Prostate gland (tissue), 2 donors: ENCODE data around the gene TBC1D19. TPM values are rescaled to one million over a fixed set of nuclear protein-coding genes. Genes with fewer than 3 reads are reported as not detected.
"Not testable (repeated sequence)": the region's sequence is repeated elsewhere in the genome, so short reads cannot be mapped to it uniquely, and the experiment has no call there.

Source experiments
- DNase-seq: peaks from one replicate; pipeline ENCODE4 v3.0.0-alpha.2; 2019; ENCODE audit warnings: low spot score
- H3K27ac ChIP-seq, 2 donors: fragments of 200-600 bp; sonication (generic); 2 replicates each; pipeline ENCODE4 v1.5.1; 2017 to 2019
- H3K27me3 ChIP-seq: fragments of 200-600 bp; sonication (generic); replicated peaks from 2 replicates; pipeline ENCODE4 v1.5.1; 2019; ENCODE audit not compliant: insufficient read depth
- H3K36me3 ChIP-seq, 2 donors: fragments of 200-600 bp; sonication (generic); 1 replicate in 1 of 2; 2 replicates in 1 of 2; pipeline versions ENCODE4 v1.5.1 to v1.8.1; 2017 to 2019
- H3K4me1 ChIP-seq: fragments of 200-600 bp; sonication (generic); replicated peaks from 2 replicates; pipeline ENCODE4 v1.5.1; 2019
- H3K4me3 ChIP-seq, 2 donors: fragments of 200-600 bp; sonication (generic); 2 replicates each; pipeline ENCODE4 v1.5.1; 2017 to 2019
- H3K9me3 ChIP-seq: fragments of 200-600 bp; sonication (generic); 2 replicates; pipeline ENCODE4 v1.5.1; 2017
- POLR2A ChIP-seq: fragments of 450-650 bp; IDR thresholded peaks from one replicate; pipeline ENCODE4 v1.6.1; 2016; ENCODE audit warnings: antibody characterized with exemption, mild to moderate bottlenecking
- POLR2AphosphoS5 ChIP-seq: sonication (generic); formaldehyde crosslinking; IDR thresholded peaks from one replicate; pipeline ENCODE4 v1.6.1; 2017; ENCODE audit warnings: antibody characterized with exemption
- WGBS: methylation state at CpG from one replicate; pipeline ENCODE4 v1.1.5; 2018; 5-methylcytosine and 5-hydroxymethylcytosine counted together
- intact Hi-C: fragments of 100-400 bp; cut with DNase I; formaldehyde crosslinking; loops from one replicate; pipeline ENCODE4 v1.14.2; 2022
- total RNA-seq, 2 donors: library from RNA; depleted of rRNA; stranded (reverse); fragments of >200 nt; gene quantifications; one replicate each; pipeline ENCODE4 v1.1.0, GENCODE V29; 2016
- TF ChIP-seq, protein P1 (sequence below), 4 experiments: fragments of 200-600 bp in 2 of 4; fragments of 450-650 bp in 2 of 4; sonication (generic) in 2 of 4; IDR thresholded peaks; 1 replicate in 3 of 4; 2 replicates in 1 of 4; pipeline ENCODE4 v1.5.1; 2016 to 2019; ENCODE audit warnings: antibody characterized with exemption in 4 of 4, mild to moderate bottlenecking in 2 of 4, moderate library complexity in 2 of 4

The TBC1D19 gene
- total RNA-seq, 2 donors from 2014 or later: 11.3 to 19.9 TPM

DNA sequence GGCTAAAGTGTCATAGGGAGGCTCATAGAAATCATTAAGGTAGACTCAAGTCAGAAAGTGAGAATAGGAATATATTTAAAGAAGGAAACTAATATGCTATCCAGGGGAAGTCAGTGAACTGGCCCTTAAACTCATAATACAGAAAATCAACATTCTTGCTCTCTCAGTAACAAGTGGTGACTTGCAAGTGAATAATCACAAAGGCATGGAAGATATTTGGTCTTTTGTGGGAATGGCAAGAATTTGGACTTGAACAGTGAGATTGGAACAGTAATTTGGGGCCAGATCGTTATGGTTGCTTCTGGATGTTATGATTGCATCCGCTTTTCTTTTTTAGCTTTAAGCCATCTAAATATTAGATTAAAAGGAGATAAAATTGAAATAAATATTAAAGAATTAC, 103.8 kb downstream of the TBC1D19 start:
- no peak for DNase-seq
- H3K27ac ChIP-seq: no peak overlapping the region
- 74% methylated on average over 2 of the region's 2 CpGs for WGBS
- no peak for TF ChIP-seq POLR2AphosphoS5
- TF ChIP-seq POLR2A: no peak
- TF ChIP-seq, protein P1, sequence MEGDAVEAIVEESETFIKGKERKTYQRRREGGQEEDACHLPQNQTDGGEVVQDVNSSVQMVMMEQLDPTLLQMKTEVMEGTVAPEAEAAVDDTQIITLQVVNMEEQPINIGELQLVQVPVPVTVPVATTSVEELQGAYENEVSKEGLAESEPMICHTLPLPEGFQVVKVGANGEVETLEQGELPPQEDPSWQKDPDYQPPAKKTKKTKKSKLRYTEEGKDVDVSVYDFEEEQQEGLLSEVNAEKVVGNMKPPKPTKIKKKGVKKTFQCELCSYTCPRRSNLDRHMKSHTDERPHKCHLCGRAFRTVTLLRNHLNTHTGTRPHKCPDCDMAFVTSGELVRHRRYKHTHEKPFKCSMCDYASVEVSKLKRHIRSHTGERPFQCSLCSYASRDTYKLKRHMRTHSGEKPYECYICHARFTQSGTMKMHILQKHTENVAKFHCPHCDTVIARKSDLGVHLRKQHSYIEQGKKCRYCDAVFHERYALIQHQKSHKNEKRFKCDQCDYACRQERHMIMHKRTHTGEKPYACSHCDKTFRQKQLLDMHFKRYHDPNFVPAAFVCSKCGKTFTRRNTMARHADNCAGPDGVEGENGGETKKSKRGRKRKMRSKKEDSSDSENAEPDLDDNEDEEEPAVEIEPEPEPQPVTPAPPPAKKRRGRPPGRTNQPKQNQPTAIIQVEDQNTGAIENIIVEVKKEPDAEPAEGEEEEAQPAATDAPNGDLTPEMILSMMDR (IDR thresholded peaks at IDR 0.05): no peak
- H3K9me3 ChIP-seq: no peaks in the 10 kb centered on the region
- no peaks in the 10 kb centered on the region for H3K4me1 ChIP-seq
- intact Hi-C loops: no loop called here
- H3K36me3 ChIP-seq: no peaks in the 10 kb centered on the region
- H3K27me3 ChIP-seq: no peaks in the 10 kb centered on the region
- no peak overlapping the region for H3K4me3 ChIP-seq

DNA sequence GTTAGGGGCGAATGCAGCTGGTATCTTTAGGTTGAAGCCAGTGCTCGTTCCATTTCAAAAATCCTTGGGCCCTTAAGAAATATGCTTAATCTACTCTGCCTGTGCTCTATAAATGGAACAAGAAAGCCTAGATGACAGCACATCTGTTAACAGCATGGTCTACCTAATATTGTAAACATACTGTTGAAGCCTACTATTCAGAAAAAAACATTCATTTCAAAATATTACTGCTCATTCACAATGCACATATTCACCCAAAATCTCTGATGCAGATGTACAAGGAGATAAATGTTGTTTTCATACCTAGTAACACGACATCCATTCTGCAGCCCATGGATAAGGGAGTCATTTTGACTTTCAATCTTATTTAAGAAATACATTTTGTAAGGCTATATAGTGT, 106.6 kb downstream of the TBC1D19 start:
- Histone ChIP-seq H3K4me1 (no peaks in the 10 kb centered on the region), H3K27ac (no peak overlapping the region), H3K9me3 (no peaks in the 10 kb centered on the region), H3K4me3 (no peak overlapping the region), H3K36me3 (no peaks in the 10 kb centered on the region), H3K27me3 (no peaks in the 10 kb centered on the region)
- no peak for DNase-seq
- TF ChIP-seq POLR2A (no peak), POLR2AphosphoS5 (no peak)
- TF ChIP-seq, protein P1 (IDR thresholded peaks at IDR 0.05): no peak
- 86% methylated on average over 3 of the region's 3 CpGs for WGBS
- intact Hi-C loops: no loop called here

DNA sequence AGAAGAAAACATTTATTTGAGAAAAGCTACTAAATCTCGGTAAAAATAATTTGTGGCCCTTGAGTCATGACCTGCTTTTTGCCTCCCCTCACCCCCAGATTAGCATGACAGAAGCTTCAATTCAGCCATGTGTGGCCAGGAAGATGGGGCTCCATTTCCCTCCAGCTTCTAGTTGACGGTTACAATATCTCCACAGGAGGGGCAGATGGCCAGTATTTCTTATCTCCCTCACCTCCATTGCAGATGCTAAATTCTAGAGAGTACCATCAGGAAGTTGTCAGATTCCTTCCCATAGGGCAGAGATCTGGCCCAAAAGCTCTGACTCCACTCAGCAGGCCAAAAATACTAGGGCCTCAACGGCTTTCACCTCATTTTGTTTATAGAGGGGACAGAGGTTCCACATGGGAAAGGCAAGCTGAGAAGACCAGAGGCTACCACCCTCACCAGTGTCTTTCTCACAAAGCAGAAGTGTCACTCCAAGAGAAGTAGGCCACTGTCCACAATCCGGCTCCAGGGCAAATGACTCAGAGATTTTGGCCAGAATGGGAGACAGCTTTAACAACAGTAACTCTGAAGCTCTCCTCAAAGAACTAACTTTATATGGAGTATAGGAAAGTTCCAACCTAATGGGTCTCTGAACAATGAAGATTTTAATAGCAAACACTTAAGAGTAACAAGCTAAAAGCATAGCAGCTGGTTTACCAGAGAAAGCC, 108.3 kb downstream of the TBC1D19 start:
- Histone ChIP-seq H3K4me3 (no peak overlapping the region), H3K27ac (no peak overlapping the region), H3K9me3 (no peaks in the 10 kb centered on the region), H3K27me3 (no peaks in the 10 kb centered on the region), H3K4me1 (no peaks in the 10 kb centered on the region), H3K36me3 (no peaks in the 10 kb centered on the region)
- DNase-seq: no peak
- WGBS: 90% methylated on average over 4 of the region's 4 CpGs
- TF ChIP-seq POLR2A (no peak), POLR2AphosphoS5 (no peak)
- TF ChIP-seq, protein P1 (IDR thresholded peaks at IDR 0.05): no peak
- intact Hi-C loops: no loop called here

DNA sequence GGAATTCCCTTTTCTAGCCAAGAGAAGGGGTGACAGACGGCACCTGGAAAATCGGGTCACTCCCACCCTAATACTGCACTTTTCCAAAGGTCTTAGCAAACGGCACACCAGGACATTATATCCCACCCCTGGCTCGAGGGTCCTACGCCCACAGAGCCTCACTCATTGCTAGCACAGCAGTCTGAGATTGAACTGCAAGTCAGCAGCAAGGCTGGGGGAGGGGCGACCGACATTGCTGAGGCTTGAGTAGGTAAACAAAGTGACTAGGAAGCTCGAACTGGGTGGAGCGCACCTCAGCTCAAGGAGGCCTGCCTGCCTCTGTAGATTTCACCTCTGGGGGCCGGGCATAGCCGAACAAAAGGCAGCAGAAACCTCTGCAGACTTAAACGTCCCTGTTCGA, 110.2 kb downstream of the TBC1D19 start:
- DNase-seq, H3K4me3 ChIP-seq, H3K27me3 ChIP-seq, H3K9me3 ChIP-seq, intact Hi-C loops, H3K27ac ChIP-seq, H3K36me3 ChIP-seq, H3K4me1 ChIP-seq: not testable (repeated sequence)
- 95% methylated on average over 13 of the region's 13 CpGs for WGBS

DNA sequence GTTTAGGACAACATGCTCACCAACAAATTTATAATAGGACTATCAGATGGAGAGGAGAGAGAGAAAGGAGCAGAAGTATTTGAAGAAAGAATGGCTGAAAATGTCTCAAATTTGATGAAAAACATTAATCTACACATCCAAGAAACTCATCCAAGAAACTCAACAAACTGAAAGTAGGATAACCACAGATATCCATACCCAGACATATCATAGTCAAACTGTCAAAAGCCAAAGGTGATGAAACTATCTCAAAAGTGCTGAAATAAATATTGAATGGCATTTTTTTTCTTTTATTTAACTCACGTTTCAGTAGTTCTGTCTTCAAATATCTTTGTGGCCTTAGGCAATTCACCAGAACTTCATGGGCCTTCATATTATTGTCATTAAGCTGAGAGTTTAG, 116.2 kb downstream of the TBC1D19 start:
- Histone ChIP-seq H3K9me3 (no peaks in the 10 kb centered on the region), H3K36me3 (no peaks in the 10 kb centered on the region), H3K4me3 (no peak overlapping the region), H3K27ac (no peak overlapping the region), H3K27me3 (no peaks in the 10 kb centered on the region), H3K4me1 (no peaks in the 10 kb centered on the region)
- intact Hi-C loops: no loop called here
- no peak for DNase-seq
- TF ChIP-seq POLR2A: no peak
- TF ChIP-seq POLR2AphosphoS5: no peak
- TF ChIP-seq, protein P1 (IDR thresholded peaks at IDR 0.05): no peak
- 84% methylated on average over 1 of the region's 1 CpG for WGBS
